ENCODE results near the gene LRP8.

- TF ChIP-seq CTCF (IDR thresholded peaks at IDR 0.05; ENCODE audit: poor library complexity): no peak
- no peak for TF ChIP-seq EZH2 (IDR thresholded peaks at IDR 0.05; ENCODE audit: borderline replicate concordance)
- TF ChIP-seq EZH2phosphoT487 (IDR thresholded peaks at IDR 0.05; ENCODE audit: low read depth, severe bottlenecking, unreplicated experiment): no peak
Measured at GRCh38 chr1:53375440-53375839, 47.6 kb upstream of the LRP8 start.

All from hepatocyte (in vitro differentiated cells).